ENCODE measurements around the gene DECR2. TPM values are rescaled to one million over a fixed set of nuclear protein-coding genes. Genes with fewer than 3 reads are reported as not detected.
"Not testable (repeated sequence)": the region's sequence is repeated elsewhere in the genome, so short reads cannot be mapped to it uniquely, and the experiment has no call there.

The DECR2 gene
- total RNA-seq, 4 donors from 2014 or later = 13.6 to 19.6 (median 17.0) TPM

DNA sequence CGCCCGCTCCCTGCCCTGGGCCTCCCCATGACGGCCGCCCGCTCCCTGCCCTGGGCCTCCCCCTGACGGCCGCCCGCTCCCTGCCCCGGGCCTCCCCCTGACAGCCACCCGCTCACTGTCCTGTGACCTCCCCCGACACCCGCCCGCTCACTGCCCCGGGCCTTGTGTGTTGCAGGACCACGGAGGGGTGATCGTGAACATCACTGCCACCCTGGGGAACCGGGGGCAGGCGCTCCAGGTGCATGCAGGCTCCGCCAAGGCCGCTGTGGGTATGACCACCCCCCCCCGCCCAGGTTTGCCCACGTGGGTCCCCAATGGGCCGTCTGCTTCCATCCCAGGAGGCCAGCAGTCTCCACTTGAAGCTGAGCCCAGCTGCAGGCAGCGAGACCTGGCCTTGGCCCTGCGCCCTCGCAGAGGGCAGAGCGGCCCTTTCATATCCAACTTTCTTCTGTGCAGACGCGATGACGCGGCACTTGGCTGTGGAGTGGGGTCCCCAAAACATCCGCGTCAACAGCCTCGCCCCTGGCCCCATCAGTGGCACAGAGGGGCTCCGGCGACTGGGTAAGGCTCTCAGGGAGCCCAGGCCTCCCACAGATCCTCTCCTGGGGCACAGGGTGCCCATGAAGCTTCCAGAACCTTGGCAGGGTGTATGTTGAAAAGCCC is 9.0 kb downstream of the DECR2 start:
- intact Hi-C loops (cut with DNase I) = no loop called here
- no peak for DNase-seq
- no peak overlapping the region for H3K27ac ChIP-seq
- no peak overlapping the region for H3K4me3 ChIP-seq
- no peak for TF ChIP-seq POLR2A (IDR thresholded peaks at IDR 0.05)
- TF ChIP-seq, protein P1, sequence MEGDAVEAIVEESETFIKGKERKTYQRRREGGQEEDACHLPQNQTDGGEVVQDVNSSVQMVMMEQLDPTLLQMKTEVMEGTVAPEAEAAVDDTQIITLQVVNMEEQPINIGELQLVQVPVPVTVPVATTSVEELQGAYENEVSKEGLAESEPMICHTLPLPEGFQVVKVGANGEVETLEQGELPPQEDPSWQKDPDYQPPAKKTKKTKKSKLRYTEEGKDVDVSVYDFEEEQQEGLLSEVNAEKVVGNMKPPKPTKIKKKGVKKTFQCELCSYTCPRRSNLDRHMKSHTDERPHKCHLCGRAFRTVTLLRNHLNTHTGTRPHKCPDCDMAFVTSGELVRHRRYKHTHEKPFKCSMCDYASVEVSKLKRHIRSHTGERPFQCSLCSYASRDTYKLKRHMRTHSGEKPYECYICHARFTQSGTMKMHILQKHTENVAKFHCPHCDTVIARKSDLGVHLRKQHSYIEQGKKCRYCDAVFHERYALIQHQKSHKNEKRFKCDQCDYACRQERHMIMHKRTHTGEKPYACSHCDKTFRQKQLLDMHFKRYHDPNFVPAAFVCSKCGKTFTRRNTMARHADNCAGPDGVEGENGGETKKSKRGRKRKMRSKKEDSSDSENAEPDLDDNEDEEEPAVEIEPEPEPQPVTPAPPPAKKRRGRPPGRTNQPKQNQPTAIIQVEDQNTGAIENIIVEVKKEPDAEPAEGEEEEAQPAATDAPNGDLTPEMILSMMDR (IDR thresholded peaks at IDR 0.05) = no peak
- H3K4me1 ChIP-seq = no peaks in the 10 kb centered on the region
- 95% methylated on average over 11 of the region's 36 CpGs; no CpG with 5 or more reads in 1 of the 2 donors for WGBS, 2 donors
- no peaks in the 10 kb centered on the region for H3K27me3 ChIP-seq
- no peaks in the 10 kb centered on the region for H3K9me3 ChIP-seq
- peaks cover 0 to 45% (median 5%) of the 10 kb centered on the region in 3 donors for H3K36me3 ChIP-seq

DNA sequence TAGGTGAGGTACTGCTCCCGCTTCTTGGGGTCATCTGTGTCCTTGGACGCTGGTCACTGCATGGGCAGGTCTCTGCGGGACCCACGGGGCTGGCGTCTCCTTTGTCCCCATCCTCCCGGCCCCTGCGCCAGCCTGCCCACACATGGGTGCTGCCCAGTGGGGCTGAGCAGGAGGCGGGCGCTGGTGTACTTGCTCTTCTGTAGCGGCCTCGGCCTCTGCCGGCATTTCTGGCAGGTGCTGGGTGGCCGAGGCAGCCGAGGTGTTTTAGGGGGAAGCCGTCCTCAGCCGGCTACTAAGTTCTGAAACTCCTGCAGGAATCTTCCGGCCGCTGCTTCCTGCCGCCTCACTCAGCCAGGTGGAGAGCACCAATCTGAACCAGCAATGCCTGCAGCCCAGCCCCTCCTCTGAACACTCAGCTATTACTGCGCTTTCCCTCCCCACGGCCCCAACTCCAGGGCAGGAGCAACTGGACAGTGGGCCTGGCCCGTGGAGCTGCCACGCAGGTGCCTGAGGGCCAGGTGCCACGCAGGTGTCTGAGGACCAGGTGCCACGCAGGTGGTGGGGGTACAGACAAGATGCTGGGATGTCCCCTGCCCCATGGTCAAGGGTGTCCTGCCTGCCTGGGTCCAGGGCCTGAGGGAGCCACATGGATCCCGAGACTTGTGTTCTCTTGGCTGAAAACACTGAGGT is 10.0 kb downstream of the DECR2 start:
- TF ChIP-seq, protein P1 (IDR thresholded peaks at IDR 0.05) = no peak
- TF ChIP-seq POLR2A (IDR thresholded peaks at IDR 0.05) = no peak
- Histone ChIP-seq H3K4me1 (no peaks in the 10 kb centered on the region), H3K9me3 (no peaks in the 10 kb centered on the region), H3K36me3 (peaks cover 0 to 45% (median 5%) of the 10 kb centered on the region in 3 donors), H3K4me3 (no peak overlapping the region), H3K27me3 (no peaks in the 10 kb centered on the region), H3K27ac (no peak overlapping the region)
- intact Hi-C loops (cut with DNase I) = no loop called here
- WGBS, 2 donors = 93 to 100% methylated on average over 1 to 21 of the region's 26 CpGs
- DNase-seq = no peak

DNA sequence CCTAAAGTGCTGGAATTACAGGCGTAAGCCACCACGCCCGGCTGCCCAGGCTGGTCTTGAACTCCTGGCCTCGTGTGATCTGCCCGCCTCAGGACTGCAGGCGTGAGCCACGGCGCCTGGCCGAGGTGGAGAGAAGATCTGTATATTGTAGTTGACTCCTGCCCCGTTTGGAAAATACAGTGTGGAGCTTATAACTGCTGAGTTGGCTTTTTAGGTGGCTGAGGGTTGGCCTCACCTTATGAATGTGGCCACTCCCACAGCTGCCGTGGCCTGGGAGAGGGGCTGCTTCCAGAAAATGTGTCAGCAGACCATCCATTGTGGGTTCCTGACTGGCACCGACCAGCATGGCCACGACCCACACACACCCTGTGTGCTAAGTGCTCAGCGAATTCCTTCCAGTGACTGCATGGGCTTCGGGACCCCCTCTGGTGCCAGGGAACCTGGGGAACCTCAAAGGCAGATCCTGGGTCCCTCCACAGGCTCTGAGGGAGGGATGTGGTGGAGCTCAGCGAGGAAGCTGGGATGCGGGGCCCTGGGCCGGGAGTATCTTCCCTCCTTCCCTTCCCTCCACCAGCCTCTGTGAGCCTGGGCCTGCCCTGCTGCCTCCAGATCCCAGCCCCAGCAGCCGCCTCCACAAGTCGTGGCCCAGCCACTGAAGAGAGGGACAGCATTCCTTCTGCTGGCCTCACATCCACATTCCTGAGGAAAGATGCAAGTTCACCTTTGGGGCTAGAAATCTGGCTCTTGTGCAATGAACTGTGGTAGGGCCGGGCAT is 12.9 kb downstream of the DECR2 start:
- DNase-seq = no peak
- Histone ChIP-seq H3K36me3 (peaks cover 0 to 28% (median 5%) of the 10 kb centered on the region in 3 donors), H3K4me3 (no peak overlapping the region), H3K27me3 (no peaks in the 10 kb centered on the region), H3K27ac (no peak overlapping the region), H3K4me1 (no peaks in the 10 kb centered on the region), H3K9me3 (no peaks in the 10 kb centered on the region)
- no peak for TF ChIP-seq POLR2A (IDR thresholded peaks at IDR 0.05)
- TF ChIP-seq, protein P1 (IDR thresholded peaks at IDR 0.05) = no peak
- WGBS, 2 donors = 76% methylated on average over 19 of the region's 21 CpGs; no CpG with 5 or more reads in 1 of the 2 donors
- intact Hi-C loops (cut with DNase I) = no loop called here

DNA sequence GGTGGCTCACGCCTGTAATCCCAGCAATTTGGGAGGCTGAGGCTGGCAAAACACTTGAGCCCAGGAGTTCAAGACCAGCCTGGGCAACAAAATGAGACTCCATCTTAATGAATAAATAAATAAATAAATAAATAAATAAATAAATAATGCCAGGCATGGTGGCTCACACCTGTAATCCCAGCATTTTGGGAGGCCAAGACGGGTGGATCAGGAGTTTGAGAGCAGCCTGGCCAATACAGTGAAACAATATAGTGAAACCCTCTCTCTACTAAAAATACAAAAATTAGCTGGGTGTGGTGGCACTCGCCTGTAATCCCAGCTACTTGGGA is 13.4 kb downstream of the DECR2 start:
- DNase-seq; intact Hi-C loops (cut with DNase I): not testable (repeated sequence)
- 75 to 95% methylated on average over 2 to 3 of the region's 3 CpGs for WGBS, 2 donors

DNA sequence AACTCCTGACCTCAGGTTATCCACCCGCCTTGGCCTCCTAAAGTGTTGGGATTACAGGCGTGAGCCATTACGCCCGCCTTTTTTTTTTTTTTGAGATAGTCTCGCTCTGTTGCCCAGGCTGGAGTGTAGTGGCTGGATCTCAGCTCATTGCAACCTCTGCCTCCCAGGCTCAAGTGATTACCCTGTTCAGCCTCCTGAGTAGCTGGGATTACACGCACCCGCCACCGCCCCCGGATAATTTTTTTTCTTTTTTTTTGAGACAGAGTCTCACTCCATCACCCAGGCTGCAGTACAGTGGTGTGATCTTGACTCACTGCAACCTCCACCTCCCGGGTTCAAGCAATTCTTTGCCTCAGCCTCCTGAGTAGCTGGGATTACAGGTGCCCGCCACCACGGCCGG is 20.5 kb downstream of the DECR2 start:
- H3K9me3 ChIP-seq; DNase-seq; intact Hi-C loops (cut with DNase I); H3K36me3 ChIP-seq; H3K4me3 ChIP-seq; H3K27me3 ChIP-seq; H3K27ac ChIP-seq: not testable (repeated sequence)
- H3K4me1 ChIP-seq = peaks cover 20 to 42% (median 28%) of the 10 kb centered on the region in 3 donors
- WGBS, 2 donors = 91% methylated on average over 13 of the region's 13 CpGs

More for the DNA sequence above, 13.4 kb downstream of the DECR2 start:
- not testable (repeated sequence) for H3K27me3 ChIP-seq, H3K27ac ChIP-seq, H3K4me3 ChIP-seq, H3K4me1 ChIP-seq, H3K9me3 ChIP-seq
- H3K36me3 ChIP-seq = peaks cover 0 to 22% (median 5%) of the 10 kb centered on the region in 3 donors
